Measurements from ENCODE around the gene CDK5R2. TPM values are rescaled to one million over a fixed set of nuclear protein-coding genes. Genes with fewer than 3 reads are reported as not detected.

Gene CDK5R2
- total RNA-seq, 1 donor from 2014 or later = not detected

- Histone ChIP-seq H3K27ac (no peak overlapping the region), H3K4me1 (peaks cover 41% of the 10 kb centered on the region), H3K4me2 (no peak overlapping the region), H3K4me3 (no peak overlapping the region), H2AFZ (replicated peaks) (no peak overlapping the region), H3K36me3 (no peaks in the 10 kb centered on the region), H3K27me3 (peaks cover 100% of the 10 kb centered on the region), H4K20me1 (ENCODE audit: low read depth) (peaks cover 78% of the 10 kb centered on the region), H3K9me3 (ENCODE audit: low read depth) (no peaks in the 10 kb centered on the region), H3K9ac (no peak overlapping the region), H3F3A (ENCODE audit: low read depth) (peaks cover 12% of the 10 kb centered on the region), H3K79me2 (ENCODE audit: low read depth) (no peaks in the 10 kb centered on the region)
- Mint-ChIP-seq H3K4me3 (no peak overlapping the region), H3K27ac (no peak overlapping the region), H3K4me1 (peaks cover 26% of the 10 kb centered on the region), H3K36me3 (no peaks in the 10 kb centered on the region), H3K27me3 (ENCODE audit: insufficient read depth, low read depth) (peaks cover 65% of the 10 kb centered on the region), H3K9me3 (peaks cover 4% of the 10 kb centered on the region)
- no peak for DNase-seq (ENCODE audit: low spot score)
- no peak for TF ChIP-seq EZH2 (IDR thresholded peaks at IDR 0.05)
- TF ChIP-seq, protein P1, sequence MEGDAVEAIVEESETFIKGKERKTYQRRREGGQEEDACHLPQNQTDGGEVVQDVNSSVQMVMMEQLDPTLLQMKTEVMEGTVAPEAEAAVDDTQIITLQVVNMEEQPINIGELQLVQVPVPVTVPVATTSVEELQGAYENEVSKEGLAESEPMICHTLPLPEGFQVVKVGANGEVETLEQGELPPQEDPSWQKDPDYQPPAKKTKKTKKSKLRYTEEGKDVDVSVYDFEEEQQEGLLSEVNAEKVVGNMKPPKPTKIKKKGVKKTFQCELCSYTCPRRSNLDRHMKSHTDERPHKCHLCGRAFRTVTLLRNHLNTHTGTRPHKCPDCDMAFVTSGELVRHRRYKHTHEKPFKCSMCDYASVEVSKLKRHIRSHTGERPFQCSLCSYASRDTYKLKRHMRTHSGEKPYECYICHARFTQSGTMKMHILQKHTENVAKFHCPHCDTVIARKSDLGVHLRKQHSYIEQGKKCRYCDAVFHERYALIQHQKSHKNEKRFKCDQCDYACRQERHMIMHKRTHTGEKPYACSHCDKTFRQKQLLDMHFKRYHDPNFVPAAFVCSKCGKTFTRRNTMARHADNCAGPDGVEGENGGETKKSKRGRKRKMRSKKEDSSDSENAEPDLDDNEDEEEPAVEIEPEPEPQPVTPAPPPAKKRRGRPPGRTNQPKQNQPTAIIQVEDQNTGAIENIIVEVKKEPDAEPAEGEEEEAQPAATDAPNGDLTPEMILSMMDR (IDR thresholded peaks at IDR 0.05) = no peak
- no peak for TF ChIP-seq EZH2phosphoT487 (IDR thresholded peaks at IDR 0.05)
Observed at GRCh38 chr2:218998414-218999002, 39.0 kb downstream of the CDK5R2 start.

DNA sequence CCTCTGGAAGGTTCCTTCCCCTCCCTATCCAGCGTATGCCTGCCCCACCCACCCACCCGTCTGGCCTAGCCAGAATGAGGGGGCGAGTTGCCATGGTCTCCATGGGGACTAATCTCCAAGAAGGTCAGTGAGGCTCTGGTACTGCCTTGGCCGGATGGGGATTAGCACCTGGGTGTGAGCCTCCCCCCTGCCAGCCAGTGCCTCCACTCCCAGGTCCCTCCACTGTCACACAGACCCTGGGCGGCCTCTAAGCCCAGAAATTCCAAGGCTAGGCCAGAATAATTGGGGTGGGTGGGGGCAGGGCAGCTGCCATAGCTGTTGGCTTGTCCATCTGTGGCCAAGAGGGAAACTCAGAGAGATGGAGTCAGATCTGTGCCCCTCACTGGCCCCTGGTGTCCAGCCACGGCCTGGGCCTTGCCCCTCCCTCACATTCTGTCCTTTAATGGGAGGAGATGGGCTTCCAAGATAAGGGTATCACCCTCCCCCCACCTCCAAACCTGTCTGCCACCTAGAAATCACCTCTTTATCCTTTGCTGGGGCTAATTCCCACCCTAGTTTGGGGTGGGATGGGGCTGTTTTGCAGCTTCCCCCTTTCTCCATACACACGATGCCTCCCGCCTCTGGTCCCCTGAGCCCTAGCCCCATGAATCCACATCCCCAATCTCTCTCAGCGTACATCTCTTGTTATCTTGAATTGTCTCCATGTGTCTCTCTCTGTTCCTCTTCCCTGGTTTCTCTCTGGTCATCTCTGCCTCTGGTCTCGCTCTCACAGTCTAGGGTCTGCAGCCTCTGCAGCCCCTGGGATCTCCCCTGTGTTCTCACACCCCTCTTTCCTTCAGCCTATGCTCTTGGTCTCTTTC lies 39.8 kb downstream of the CDK5R2 start:
- peak overlapping the region; percentile 2 for H3K4me3 Mint-ChIP-seq
- peak; percentile 50 for DNase-seq (ENCODE audit: low spot score)
- Histone ChIP-seq H3K27me3 (peaks cover 100% of the 10 kb centered on the region), H3K4me1 (peaks cover 33% of the 10 kb centered on the region), H3F3A (ENCODE audit: low read depth) (peaks cover 8% of the 10 kb centered on the region), H3K9ac (no peak overlapping the region), H3K79me2 (ENCODE audit: low read depth) (no peaks in the 10 kb centered on the region), H3K9me3 (ENCODE audit: low read depth) (no peaks in the 10 kb centered on the region), H3K36me3 (no peaks in the 10 kb centered on the region), H3K27ac (no peak overlapping the region), H2AFZ (replicated peaks) (no peak overlapping the region), H3K4me2 (peak overlapping the region; percentile 63), H4K20me1 (ENCODE audit: low read depth) (peaks cover 74% of the 10 kb centered on the region), H3K4me3 (no peak overlapping the region)
- TF ChIP-seq EZH2phosphoT487 (IDR thresholded peaks at IDR 0.05) (no peak), EZH2 (IDR thresholded peaks at IDR 0.05) (no peak)
- TF ChIP-seq, protein P1 (IDR thresholded peaks at IDR 0.05) = no peak
- peaks cover 65% of the 10 kb centered on the region for H3K27me3 Mint-ChIP-seq (ENCODE audit: insufficient read depth, low read depth)
- H3K27ac Mint-ChIP-seq = no peak overlapping the region
- peaks cover 4% of the 10 kb centered on the region for H3K9me3 Mint-ChIP-seq
- no peaks in the 10 kb centered on the region for H3K36me3 Mint-ChIP-seq
- H3K4me1 Mint-ChIP-seq = peaks cover 23% of the 10 kb centered on the region

DNA sequence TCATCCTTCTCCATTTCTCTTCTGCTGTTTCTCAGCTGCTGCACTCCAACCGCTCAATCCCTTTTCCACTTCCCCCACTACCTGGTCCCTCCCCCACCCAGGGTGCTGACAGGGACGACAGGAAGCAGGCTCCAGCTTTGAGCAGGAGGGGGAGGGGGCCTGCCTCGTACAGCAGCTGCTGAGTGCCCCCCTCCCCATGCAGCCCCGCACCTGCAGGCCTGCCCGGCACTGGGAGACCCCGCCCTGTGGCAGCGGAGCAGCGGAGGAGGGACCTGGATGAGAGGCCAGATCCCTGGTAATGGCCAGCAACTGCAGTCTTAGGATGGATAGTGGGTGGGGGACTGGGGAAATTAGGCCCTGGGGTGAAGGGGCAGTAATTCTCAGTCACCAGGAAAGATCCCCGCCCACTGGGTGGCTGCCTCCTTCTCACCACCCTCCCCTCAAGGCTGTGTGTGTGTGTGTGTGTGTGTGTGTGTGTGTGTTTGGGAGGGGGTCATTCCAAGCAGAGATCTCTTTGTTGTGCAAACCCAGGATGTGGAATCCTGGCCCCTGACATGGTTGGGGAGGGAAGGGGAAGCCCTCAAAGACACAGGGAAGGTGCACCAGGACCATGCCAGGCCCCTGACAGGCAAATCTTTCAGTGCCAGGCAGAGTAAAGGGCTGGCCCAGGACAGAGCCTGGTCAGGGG lies 40.6 kb downstream of the CDK5R2 start:
- Histone ChIP-seq H3F3A (ENCODE audit: low read depth) (peaks cover 6% of the 10 kb centered on the region), H4K20me1 (ENCODE audit: low read depth) (peaks cover 66% of the 10 kb centered on the region), H3K27ac (no peak overlapping the region), H3K4me3 (no peak overlapping the region), H3K4me1 (peaks cover 31% of the 10 kb centered on the region), H3K9ac (no peak overlapping the region), H3K9me3 (ENCODE audit: low read depth) (no peaks in the 10 kb centered on the region), H2AFZ (replicated peaks) (no peak overlapping the region), H3K4me2 (peak overlapping the region; percentile 63), H3K79me2 (ENCODE audit: low read depth) (no peaks in the 10 kb centered on the region), H3K36me3 (no peaks in the 10 kb centered on the region), H3K27me3 (peaks cover 100% of the 10 kb centered on the region)
- peaks cover 64% of the 10 kb centered on the region for H3K27me3 Mint-ChIP-seq (ENCODE audit: insufficient read depth, low read depth)
- peak; percentile 49 for DNase-seq (ENCODE audit: low spot score)
- H3K9me3 Mint-ChIP-seq = peaks cover 4% of the 10 kb centered on the region
- peaks cover 23% of the 10 kb centered on the region for H3K4me1 Mint-ChIP-seq
- no peak overlapping the region for H3K27ac Mint-ChIP-seq
- H3K36me3 Mint-ChIP-seq = no peaks in the 10 kb centered on the region
- TF ChIP-seq EZH2phosphoT487 (IDR thresholded peaks at IDR 0.05) = peak; percentile 58
- TF ChIP-seq, protein P1 (IDR thresholded peaks at IDR 0.05) = no peak
- peak; percentile 52 for TF ChIP-seq EZH2 (IDR thresholded peaks at IDR 0.05)
- H3K4me3 Mint-ChIP-seq = peak overlapping the region; percentile 2

Measured in neural progenitor cell (in vitro differentiated cells).